DND-41 (cell line): Measurements from ENCODE around the gene FUT3.

ENCODE experiments used
- ATAC-seq: fragments of 200-7000 bp; cut with Tn5 transposase; 3 replicates; pipeline ENCODE4 v1.9.1; 2021; ENCODE audit warnings: low read depth; ENCODE audit not compliant: insufficient read depth
- DNase-seq: peaks from one replicate; pipeline ENCODE4 v3.0.0-alpha.2; 2020
- H2AFZ ChIP-seq: 2 replicates; pipeline ENCODE4 v1.6.0; 2012; ENCODE audit warnings: low read depth, low read length
- H3K27ac ChIP-seq: 2 replicates; pipeline ENCODE4 v1.5.1; 2012; ENCODE audit warnings: low read length, inconsistent platforms
- H3K27me3 ChIP-seq: fragments of 200-600 bp; sonication (generic); 2 replicates; pipeline ENCODE4 v1.6.0; 2012; ENCODE audit warnings: low read length, mild to moderate bottlenecking, inconsistent platforms; ENCODE audit not compliant: insufficient read depth, poor library complexity
- H3K36me3 ChIP-seq: 2 replicates; pipeline ENCODE4 v1.5.1; 2012; ENCODE audit warnings: low read length, inconsistent platforms; ENCODE audit not compliant: insufficient read depth
- H3K4me1 ChIP-seq: 2 replicates; pipeline ENCODE4 v1.5.1; 2012; ENCODE audit warnings: mild to moderate bottlenecking, low read length; ENCODE audit not compliant: insufficient read depth
- H3K4me2 ChIP-seq: 2 replicates; pipeline ENCODE4 v1.6.0; 2012; ENCODE audit warnings: mild to moderate bottlenecking, moderate library complexity, low read length, inconsistent platforms; ENCODE audit not compliant: insufficient read depth
- H3K4me3 ChIP-seq, 2 experiments: fragments of 200-600 bp in 1 of 2; shearing (Covaris generic) in 1 of 2; 2 replicates each; pipeline ENCODE4 v1.5.1; 2012 to 2016; ENCODE audit warnings: inconsistent platforms in 2 of 2, low read length in 2 of 2, mild to moderate bottlenecking in 2 of 2, low read depth in 1 of 2, moderate library complexity in 1 of 2
- H3K79me2 ChIP-seq: 2 replicates; pipeline ENCODE4 v1.6.0; 2012; ENCODE audit warnings: low read length, inconsistent platforms; ENCODE audit not compliant: insufficient read depth
- H3K9ac ChIP-seq: 2 replicates; pipeline ENCODE4 v1.6.0; 2012; ENCODE audit warnings: low read depth, mild to moderate bottlenecking, inconsistent platforms, low read length, moderate library complexity
- H3K9me3 ChIP-seq: 2 replicates; pipeline ENCODE4 v1.5.1; 2012; ENCODE audit warnings: low read length, moderate library complexity, mild to moderate bottlenecking, inconsistent platforms; ENCODE audit not compliant: insufficient read depth, severe bottlenecking
- H4K20me1 ChIP-seq: 2 replicates; pipeline ENCODE4 v1.6.0; 2012; ENCODE audit warnings: low read length; ENCODE audit not compliant: insufficient read depth
- EZH2 ChIP-seq: IDR thresholded peaks from 3 replicates; pipeline ENCODE4 v1.6.1; 2012; ENCODE audit warnings: borderline replicate concordance, low read depth, mild to moderate bottlenecking, moderate library complexity, low read length, inconsistent platforms; ENCODE audit not compliant: severe bottlenecking
- TF ChIP-seq, protein P1 (sequence below): IDR thresholded peaks from 2 replicates; pipeline ENCODE4 v1.5.1; 2012; ENCODE audit warnings: borderline replicate concordance, low read length, moderate library complexity, mild to moderate bottlenecking; ENCODE audit not compliant: poor library complexity, severe bottlenecking; ENCODE audit errors: extremely low read depth

FUT3 gene

DNA sequence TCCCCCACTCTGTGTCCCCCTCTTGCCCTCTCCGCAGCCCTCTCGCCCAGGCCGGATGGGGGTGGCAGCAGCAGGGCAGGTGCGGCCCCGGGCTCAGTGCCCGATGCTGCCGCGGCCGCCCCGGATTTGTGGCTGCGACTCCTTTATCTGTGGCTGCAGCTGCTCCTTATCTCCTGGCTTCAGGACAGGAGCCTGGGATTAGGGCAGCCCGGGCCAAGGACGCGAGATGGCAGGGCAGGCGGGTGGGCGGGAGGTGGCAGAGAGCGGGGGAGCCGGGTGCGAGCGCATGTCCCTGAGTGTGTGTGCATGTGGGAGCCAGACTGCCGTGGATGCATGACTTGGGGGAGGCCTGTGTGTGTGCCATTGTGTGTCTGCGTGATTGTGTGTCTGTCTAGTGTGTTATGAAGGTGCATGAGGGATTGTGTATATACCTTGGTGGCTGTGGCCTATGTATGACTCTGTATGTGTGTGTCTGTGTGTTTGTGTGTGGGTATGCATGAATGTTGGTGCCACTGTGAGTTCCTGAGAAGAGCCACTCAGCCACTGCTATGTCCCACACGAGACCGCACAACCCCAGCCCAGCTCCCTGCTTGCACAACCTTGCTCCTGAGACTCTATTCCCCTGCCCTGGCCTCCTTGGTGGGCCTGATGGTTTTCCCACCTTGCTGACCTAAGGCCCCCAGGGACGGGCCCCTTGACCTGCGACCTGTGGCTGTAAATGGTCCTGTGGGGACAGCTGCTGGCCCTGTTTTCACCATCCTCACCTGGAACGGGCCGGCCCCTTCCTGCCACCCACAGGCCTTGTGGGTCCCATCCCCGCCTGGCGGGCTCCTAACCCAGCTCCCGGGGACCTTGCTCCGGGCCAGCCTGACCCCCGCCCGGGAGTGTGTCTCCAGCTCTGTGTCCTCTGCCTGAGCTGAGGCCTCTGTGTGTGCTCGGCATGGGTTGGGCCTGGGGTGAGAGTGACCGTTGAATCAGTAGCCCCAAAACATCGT is 51.7 kb downstream of the FUT3 start:
- Histone ChIP-seq H3K4me1 (peaks cover 14% of the 10 kb centered on the region), H4K20me1 (no peaks in the 10 kb centered on the region), H3K27me3 (peaks cover 4% of the 10 kb centered on the region), H3K79me2 (no peaks in the 10 kb centered on the region), H2AFZ (no peak overlapping the region), H3K4me2 (no peak overlapping the region), H3K4me3 (no peak overlapping the region), H3K36me3 (no peaks in the 10 kb centered on the region), H3K9ac (no peak overlapping the region), H3K9me3 (no peaks in the 10 kb centered on the region), H3K27ac (no peak overlapping the region)
- ATAC-seq (no peak), DNase-seq (no peak)
- TF ChIP-seq, protein P1, sequence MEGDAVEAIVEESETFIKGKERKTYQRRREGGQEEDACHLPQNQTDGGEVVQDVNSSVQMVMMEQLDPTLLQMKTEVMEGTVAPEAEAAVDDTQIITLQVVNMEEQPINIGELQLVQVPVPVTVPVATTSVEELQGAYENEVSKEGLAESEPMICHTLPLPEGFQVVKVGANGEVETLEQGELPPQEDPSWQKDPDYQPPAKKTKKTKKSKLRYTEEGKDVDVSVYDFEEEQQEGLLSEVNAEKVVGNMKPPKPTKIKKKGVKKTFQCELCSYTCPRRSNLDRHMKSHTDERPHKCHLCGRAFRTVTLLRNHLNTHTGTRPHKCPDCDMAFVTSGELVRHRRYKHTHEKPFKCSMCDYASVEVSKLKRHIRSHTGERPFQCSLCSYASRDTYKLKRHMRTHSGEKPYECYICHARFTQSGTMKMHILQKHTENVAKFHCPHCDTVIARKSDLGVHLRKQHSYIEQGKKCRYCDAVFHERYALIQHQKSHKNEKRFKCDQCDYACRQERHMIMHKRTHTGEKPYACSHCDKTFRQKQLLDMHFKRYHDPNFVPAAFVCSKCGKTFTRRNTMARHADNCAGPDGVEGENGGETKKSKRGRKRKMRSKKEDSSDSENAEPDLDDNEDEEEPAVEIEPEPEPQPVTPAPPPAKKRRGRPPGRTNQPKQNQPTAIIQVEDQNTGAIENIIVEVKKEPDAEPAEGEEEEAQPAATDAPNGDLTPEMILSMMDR = no peak
- TF ChIP-seq EZH2 = no peak

DNA sequence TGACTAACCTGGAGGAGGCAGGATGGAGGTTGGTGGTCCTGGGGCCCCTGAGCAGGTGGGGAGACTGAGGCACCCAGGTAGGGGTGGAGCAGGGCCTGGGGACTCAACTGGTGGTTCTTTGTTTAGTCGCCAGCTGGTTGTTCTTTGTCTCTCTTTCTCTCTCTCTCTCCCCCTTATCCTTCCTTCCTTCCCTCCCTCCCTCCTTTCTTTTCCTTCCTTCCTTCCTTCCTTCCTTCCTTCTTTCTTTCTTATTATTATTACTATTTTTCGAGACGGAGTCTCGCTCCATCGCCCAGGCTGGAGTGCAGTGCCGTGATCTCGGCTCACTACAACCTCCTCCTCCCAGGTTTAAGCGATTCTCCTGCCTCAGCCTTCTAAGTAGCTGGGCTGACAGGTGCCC is 53.0 kb downstream of the FUT3 start:
- Histone ChIP-seq H4K20me1 (no peaks in the 10 kb centered on the region), H3K9ac (no peak overlapping the region), H3K27ac (no peak overlapping the region), H3K9me3 (no peaks in the 10 kb centered on the region), H3K27me3 (no peaks in the 10 kb centered on the region), H3K36me3 (no peaks in the 10 kb centered on the region), H3K79me2 (no peaks in the 10 kb centered on the region), H3K4me3 (no peak overlapping the region), H3K4me1 (peaks cover 3% of the 10 kb centered on the region; the same call in 1 of the 2 replicates), H2AFZ (no peak overlapping the region), H3K4me2 (no peak overlapping the region)
- DNase-seq = no peak
- TF ChIP-seq, protein P1 = no peak
- TF ChIP-seq EZH2 = no peak
- no peak for ATAC-seq

DNA sequence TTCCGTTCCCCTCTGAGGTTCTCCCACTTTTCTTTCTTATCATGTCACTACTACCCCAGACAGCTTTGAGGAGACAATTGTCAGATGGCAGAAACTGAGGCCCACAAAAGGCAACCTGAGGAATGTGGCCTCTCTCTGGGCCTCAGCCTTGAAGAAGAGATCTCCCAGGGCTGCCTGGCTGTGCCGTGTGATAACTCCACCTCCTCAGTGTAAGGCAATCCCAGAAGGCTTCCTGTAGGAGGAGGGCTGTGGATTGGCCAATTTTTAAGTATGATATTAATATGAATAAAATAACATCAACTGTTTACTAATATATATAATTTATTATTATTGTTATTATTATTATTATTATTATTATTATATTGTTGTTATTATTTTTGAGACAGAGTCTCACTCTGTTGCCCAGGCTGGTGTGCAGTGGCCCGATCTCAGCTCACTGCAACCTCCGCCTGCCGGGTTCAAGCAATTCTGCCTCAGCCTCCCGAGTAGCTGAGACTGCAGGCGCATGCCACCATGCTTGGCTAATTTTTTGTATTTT is 55.8 kb downstream of the FUT3 start:
- Histone ChIP-seq H3K9me3 (no peaks in the 10 kb centered on the region), H4K20me1 (no peaks in the 10 kb centered on the region), H3K27ac (no peak overlapping the region), H2AFZ (no peak overlapping the region), H3K4me3 (no peak overlapping the region), H3K36me3 (no peaks in the 10 kb centered on the region), H3K4me1 (peaks cover 8% of the 10 kb centered on the region), H3K27me3 (no peaks in the 10 kb centered on the region), H3K9ac (no peak overlapping the region), H3K4me2 (no peak overlapping the region), H3K79me2 (peaks cover 2% of the 10 kb centered on the region; the same call in 1 of the 2 replicates)
- no peak for ATAC-seq
- DNase-seq = no peak
- TF ChIP-seq, protein P1 = no peak
- TF ChIP-seq EZH2 = no peak
